Adrenal gland (tissue), 12 donors: ENCODE results near the gene ADIPOR2. TPM values are rescaled to one million over a fixed set of nuclear protein-coding genes. Genes with fewer than 3 reads are reported as not detected.

Source experiments
- DNase-seq, 7 donors: peaks; one replicate each; pipeline ENCODE4 v3.0.0-alpha.2; 2019 to 2020
- H3K27ac ChIP-seq, 5 donors: fragments of 200-600 bp; sonication (generic) in 4 of 5; 1 replicate in 3 of 5; 2 replicates in 2 of 5; pipeline versions ENCODE4 v1.5.1 to v1.8.0; 2016 to 2020; ENCODE audit warnings: mild to moderate bottlenecking in 1 of 5
- H3K27me3 ChIP-seq: fragments of 200-600 bp; 2 replicates; pipeline ENCODE4 v1.8.0; 2021
- H3K36me3 ChIP-seq, 2 donors: fragments of 200-600 bp; replicated peaks in 1 of 2; 1 replicate in 1 of 2; 2 replicates in 1 of 2; pipeline versions ENCODE4 v1.5.1 to v1.8.0; 2018 to 2022
- H3K4me1 ChIP-seq, 2 donors: fragments of 200-600 bp; replicated peaks in 1 of 2; 1 replicate in 1 of 2; 2 replicates in 1 of 2; pipeline versions ENCODE4 v1.5.1 to v1.8.0; 2018 to 2021
- H3K4me3 ChIP-seq, 4 donors: fragments of 200-600 bp; sonication (generic) in 3 of 4; one replicate each; pipeline ENCODE4 v1.5.1; 2016 to 2018
- H3K9me3 ChIP-seq, 3 donors: fragments of 200-600 bp; sonication (generic) in 1 of 3; replicated peaks in 1 of 3; 1 replicate in 2 of 3; 2 replicates in 1 of 3; pipeline versions ENCODE4 v1.5.1 to v1.8.0; 2016 to 2021
- CTCF ChIP-seq, 6 experiments: fragments of 450-650 bp in 4 of 6; fragments of 200-600 bp in 2 of 6; sonication (generic) in 1 of 6; IDR thresholded peaks; 1 replicate in 5 of 6; 2 replicates in 1 of 6; pipeline versions ENCODE4 v1.5.1 to v1.8.0; 2016 to 2021; ENCODE audit warnings: antibody characterized with exemption in 6 of 6, mild to moderate bottlenecking in 2 of 6, moderate library complexity in 1 of 6
- POLR2A ChIP-seq, 2 donors: fragments of 450-650 bp; IDR thresholded peaks; one replicate each; pipeline ENCODE4 v1.6.1; 2017; ENCODE audit warnings: antibody characterized with exemption in 2 of 2, mild to moderate bottlenecking in 2 of 2, moderate library complexity in 1 of 2
- WGBS, 4 donors: extraction: QIAGEN DNeasy Blood & Tissue Kit in 2 of 4; methylation state at CpG; one replicate each; pipeline versions ENCODE4 v1.1.5 to v1.1.7; 2013 to 2017; 5-methylcytosine and 5-hydroxymethylcytosine counted together
- intact Hi-C, 2 donors: fragments of 100-400 bp; cut with DNase I; formaldehyde crosslinking; loops; one replicate each; pipeline versions ENCODE4 v1.14.1 to v1.15.0; 2022 to 2023
- polyA plus RNA-seq, 3 donors: library from polyadenylated mRNA; stranded (reverse); fragments of 200-250 nt in 2 of 3; fragments of 350-450 nt in 1 of 3; fragmentation: Illumina TruSeq in 1 of 3; extraction: RNeasy Lipid Tissue Mini Kit (QIAGEN cat#74804) in 1 of 3; gene quantifications; one replicate each; pipeline ENCODE4 v1.2.3, GENCODE V29; 2013 to 2014
- total RNA-seq, 9 donors: library from RNA; depleted of rRNA in 4 of 9; stranded (reverse); fragments of >200 nt in 4 of 9; fragments of 120-200 nt in 1 of 9; fragmentation: NEBNext Ultra II Directional in 1 of 9; extraction: Animal tissue kit (Norgen Biotek cat#: 25700) in 1 of 9; gene quantifications; one replicate each; pipeline versions ENCODE4 v1.1.0 to v1.2.4, GENCODE V29; 2013 to 2023
- donor health status: healthy with polysubstance abuse.
- donor health status: Bipolar disorder and iron deficiency.
- donor health status: DM: yes; HTN: yes; CAD: no.
- donor health status: DM: no; HTN: no; CAD: no.
- donor health status: DM: no; HTN: no; CAD: no.
- donor health status: DM: yes; HTN: yes; CAD: no.

The ADIPOR2 gene
- total and polyA plus RNA-seq, 12 donors = 46.2 to 214 (median 98.6) TPM

- no peaks in the 10 kb centered on the region for H3K4me1 ChIP-seq
- no peak overlapping the region for H3K27ac ChIP-seq
- intact Hi-C loops = no loop called here
- no peak for DNase-seq
- no peak overlapping the region for H3K4me3 ChIP-seq
- no peaks in the 10 kb centered on the region for H3K9me3 ChIP-seq
- TF ChIP-seq POLR2A (IDR thresholded peaks at IDR 0.05) (no peak), CTCF (IDR thresholded peaks at IDR 0.05) (no peak)
- 81 to 85% (median 83%) methylated on average over 13 to 34 of the region's 34 CpGs for WGBS, 4 donors
- H3K27me3 ChIP-seq = no peaks in the 10 kb centered on the region
- no peaks in the 10 kb centered on the region for H3K36me3 ChIP-seq
These were observed 143.5 kb downstream of the ADIPOR2 start for GRCh38 chr12:1834186-1834925.

- intact Hi-C loops = no loop called here
- no peak overlapping the region for H3K4me3 ChIP-seq
- H3K27ac ChIP-seq = no peak overlapping the region
- no peaks in the 10 kb centered on the region for H3K9me3 ChIP-seq
- no peaks in the 10 kb centered on the region for H3K4me1 ChIP-seq
- no peaks in the 10 kb centered on the region for H3K27me3 ChIP-seq
- DNase-seq = no peak
- no peaks in the 10 kb centered on the region for H3K36me3 ChIP-seq
- no peak for TF ChIP-seq POLR2A (IDR thresholded peaks at IDR 0.05)
- no peak for TF ChIP-seq CTCF (IDR thresholded peaks at IDR 0.05)
- WGBS, 4 donors = 81 to 85% (median 82%) methylated on average over 12 to 22 of the region's 22 CpGs
These were observed 144.6 kb downstream of the ADIPOR2 start for GRCh38 chr12:1835211-1836131.

- H3K36me3 ChIP-seq = no peaks in the 10 kb centered on the region
- intact Hi-C loops = no loop called here
- no peak overlapping the region for H3K27ac ChIP-seq
- no peaks in the 10 kb centered on the region for H3K4me1 ChIP-seq
- TF ChIP-seq POLR2A (IDR thresholded peaks at IDR 0.05) (no peak), CTCF (IDR thresholded peaks at IDR 0.05) (no peak)
- 65 to 100% (median 70%) methylated on average over 3 to 7 of the region's 7 CpGs for WGBS, 4 donors
- no peak overlapping the region for H3K4me3 ChIP-seq
- H3K9me3 ChIP-seq = no peaks in the 10 kb centered on the region
- no peaks in the 10 kb centered on the region for H3K27me3 ChIP-seq
- DNase-seq = no peak
These were observed 145.5 kb downstream of the ADIPOR2 start for GRCh38 chr12:1836241-1836803.

GRCh38 chr12:1836854-1837421, 146.1 kb downstream of the ADIPOR2 start:
- TF ChIP-seq POLR2A (IDR thresholded peaks at IDR 0.05) (no peak), CTCF (IDR thresholded peaks at IDR 0.05) (no peak)
- Histone ChIP-seq H3K27ac (no peak overlapping the region), H3K36me3 (no peaks in the 10 kb centered on the region), H3K27me3 (no peaks in the 10 kb centered on the region), H3K9me3 (no peaks in the 10 kb centered on the region), H3K4me1 (no peaks in the 10 kb centered on the region), H3K4me3 (no peak overlapping the region)
- intact Hi-C loops = no loop called here
- DNase-seq = no peak
- 72 to 79% (median 76%) methylated on average over 12 to 22 of the region's 22 CpGs for WGBS, 4 donors
